Endothelial cell (in vitro differentiated cells): Measurements from ENCODE around the gene SYT2. TPM values are rescaled to one million over a fixed set of nuclear protein-coding genes. Genes with fewer than 3 reads are reported as not detected.
A peak's percentile ranks its signal among the peaks of the same experiment; 100 is the strongest.

Experiments
- DNase-seq: peaks from one replicate; pipeline ENCODE4 v3.0.0; 2021; ENCODE audit warnings: low spot score
- H3K27ac Mint-ChIP-seq: one replicate; pipeline ENCODE4 v1.8.0; 2021; ENCODE audit warnings: mixed read lengths, inconsistent platforms; ENCODE audit not compliant: unreplicated experiment
- H3K27me3 Mint-ChIP-seq: one replicate; pipeline ENCODE4 v1.8.0; 2021; ENCODE audit warnings: mild to moderate bottlenecking, moderate library complexity, mixed read lengths, inconsistent platforms; ENCODE audit not compliant: unreplicated experiment
- H3K36me3 Mint-ChIP-seq: one replicate; pipeline ENCODE4 v1.8.0; 2021; ENCODE audit warnings: mild to moderate bottlenecking, low read depth, mixed read lengths, inconsistent platforms; ENCODE audit not compliant: unreplicated experiment
- H3K4me1 Mint-ChIP-seq: one replicate; pipeline ENCODE4 v1.8.0; 2021; ENCODE audit warnings: mild to moderate bottlenecking, mixed read lengths, inconsistent platforms; ENCODE audit not compliant: unreplicated experiment
- H3K4me3 Mint-ChIP-seq: one replicate; pipeline ENCODE4 v1.8.0; 2021; ENCODE audit warnings: mild to moderate bottlenecking, mixed read lengths, inconsistent platforms; ENCODE audit not compliant: unreplicated experiment
- H3K9me3 Mint-ChIP-seq: one replicate; pipeline ENCODE4 v1.8.0; 2021; ENCODE audit warnings: mixed read lengths, inconsistent platforms; ENCODE audit not compliant: unreplicated experiment
- CTCF ChIP-seq: fragments of 200-600 bp; sonication (generic); IDR thresholded peaks from one replicate; pipeline ENCODE4 v1.5.0; 2021; ENCODE audit warnings: antibody characterized with exemption; ENCODE audit not compliant: unreplicated experiment
- total RNA-seq: library from RNA; stranded (reverse); fragmentation: NEBNext Ultra II Directional; extraction: Animal tissue kit (Norgen Biotek cat#: 25700); gene quantifications from one replicate; pipeline ENCODE4 v1.2.1, GENCODE V29; 2021; ENCODE audit not compliant: unreplicated experiment

Gene SYT2
- total RNA-seq, 1 donor from 2014 or later, result 0.33 TPM

- H3K27me3 Mint-ChIP-seq, result peaks cover 12% of the 10 kb centered on the region
Measured at GRCh38 chr1:202648605-202649226, 61.5 kb downstream of the SYT2 start.

DNA sequence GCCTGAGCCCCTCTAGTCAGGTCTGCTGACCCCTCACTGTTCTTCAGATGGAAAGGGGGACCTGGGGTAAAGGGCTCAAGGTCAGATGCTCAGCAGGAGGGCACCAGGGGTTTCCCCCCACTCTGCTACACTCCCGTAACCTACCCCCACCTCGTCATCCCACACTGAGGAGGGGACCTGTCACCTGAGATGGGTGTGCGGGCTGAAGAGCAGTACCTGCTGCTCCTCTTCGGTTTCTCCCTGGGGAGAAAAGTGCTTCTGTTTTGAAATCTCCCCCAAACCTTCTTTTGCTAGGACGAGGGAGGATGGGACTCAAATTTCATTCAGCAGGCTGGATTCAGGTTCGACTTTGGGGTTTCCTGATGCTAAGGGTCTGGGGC is 65.2 kb downstream of the SYT2 start:
- no peak overlapping the region for H3K4me3 Mint-ChIP-seq
- no peak for TF ChIP-seq CTCF
- H3K36me3 Mint-ChIP-seq, result no peaks in the 10 kb centered on the region
- no peak for DNase-seq
- peaks cover 16% of the 10 kb centered on the region for H3K27me3 Mint-ChIP-seq
- no peaks in the 10 kb centered on the region for H3K9me3 Mint-ChIP-seq
- H3K27ac Mint-ChIP-seq, result no peak overlapping the region
- peaks cover 8% of the 10 kb centered on the region for H3K4me1 Mint-ChIP-seq

More at GRCh38 chr1:202648605-202649226, 61.5 kb downstream of the SYT2 start:
- no peak for DNase-seq
- TF ChIP-seq CTCF, result no peak
- Mint-ChIP-seq H3K36me3 (no peaks in the 10 kb centered on the region), H3K4me3 (no peak overlapping the region), H3K27ac (no peak overlapping the region), H3K9me3 (no peaks in the 10 kb centered on the region), H3K4me1 (peaks cover 8% of the 10 kb centered on the region)

GRCh38 chr1:202644219-202645096 is 65.8 kb downstream of the SYT2 start:
- H3K4me3 Mint-ChIP-seq, result peak overlapping the region; percentile 85
- no peaks in the 10 kb centered on the region for H3K36me3 Mint-ChIP-seq
- TF ChIP-seq CTCF, result no peak
- no peak for DNase-seq
- no peaks in the 10 kb centered on the region for H3K9me3 Mint-ChIP-seq
- peaks cover 17% of the 10 kb centered on the region for H3K27me3 Mint-ChIP-seq
- H3K27ac Mint-ChIP-seq, result no peak overlapping the region
- peaks cover 8% of the 10 kb centered on the region for H3K4me1 Mint-ChIP-seq

GRCh38 chr1:202643397-202644218 is 66.6 kb downstream of the SYT2 start:
- Mint-ChIP-seq H3K9me3 (no peaks in the 10 kb centered on the region), H3K27ac (no peak overlapping the region), H3K4me3 (peak overlapping the region; percentile 85), H3K36me3 (no peaks in the 10 kb centered on the region), H3K4me1 (peaks cover 8% of the 10 kb centered on the region), H3K27me3 (peaks cover 20% of the 10 kb centered on the region)
- no peak for TF ChIP-seq CTCF
- no peak for DNase-seq
